HG03196 (cell line): ENCODE measurements around the gene LSS.
"Not testable (repeated sequence)": the region's sequence is repeated elsewhere in the genome, so short reads cannot be mapped to it uniquely, and the experiment has no call there.

ENCODE experiments used
- ATAC-seq: cut with Tn5 transposase; IDR thresholded peaks from one replicate; pipeline ENCODE4 v1.9.1; 2021; ENCODE audit not compliant: unreplicated experiment

The LSS gene

GRCh38 chr21:46142582-46143473, 85.7 kb downstream of the LSS start:
- ATAC-seq = no peak

- no peak for ATAC-seq
Observed at GRCh38 chr21:46141767-46142581, 86.6 kb downstream of the LSS start.

GRCh38 chr21:46140352-46141003, 88.1 kb downstream of the LSS start:
- not testable (repeated sequence) for ATAC-seq

- ATAC-seq = no peak
Observed at GRCh38 chr21:46139686-46140085, 88.9 kb downstream of the LSS start.

- no peak for ATAC-seq
Observed at GRCh38 chr21:46138383-46138970, 90.1 kb downstream of the LSS start.
